Measurements from ENCODE around the gene CST1. TPM values are rescaled to one million over a fixed set of nuclear protein-coding genes. Genes with fewer than 3 reads are reported as not detected.
"Not testable (repeated sequence)": the region's sequence is repeated elsewhere in the genome, so short reads cannot be mapped to it uniquely, and the experiment has no call there.

Gene CST1, protein sequence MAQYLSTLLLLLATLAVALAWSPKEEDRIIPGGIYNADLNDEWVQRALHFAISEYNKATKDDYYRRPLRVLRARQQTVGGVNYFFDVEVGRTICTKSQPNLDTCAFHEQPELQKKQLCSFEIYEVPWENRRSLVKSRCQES
- not detected for total RNA-seq

DNA sequence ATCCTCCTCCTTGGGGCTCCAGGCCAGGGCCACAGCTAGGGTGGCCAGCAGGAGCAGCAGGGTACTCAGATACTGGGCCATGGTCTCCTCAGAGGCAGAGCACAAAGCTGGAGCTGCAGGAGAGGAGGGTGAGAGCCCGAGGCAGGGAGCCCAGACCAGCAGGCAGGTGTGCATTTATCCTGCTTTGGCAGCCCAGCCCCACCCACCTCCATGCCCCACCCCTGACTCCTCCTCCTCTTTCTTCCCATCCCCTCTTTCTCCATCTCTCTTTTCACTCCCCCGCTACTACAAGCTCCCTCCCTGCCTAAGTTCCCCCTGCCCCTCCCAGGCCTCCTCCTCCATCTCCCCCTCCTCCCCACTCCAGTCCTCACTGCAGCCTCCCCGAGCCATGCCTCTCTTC lies at the start of gene CST1:
CST1 (minus strand) TSS at position 150 of the 400 bp plus-strand sequence; CDS start at position 81, 69 bp downstream.
- CTCF ChIA-PET; H3K36me3 Mint-ChIP-seq (ENCODE audit: low read depth); H3K9me3 Mint-ChIP-seq; H3K4me3 Mint-ChIP-seq; DNase-seq; H3K4me1 Mint-ChIP-seq; POLR2A ChIA-PET; H3K27ac Mint-ChIP-seq; H3K27me3 Mint-ChIP-seq: not testable (repeated sequence)

DNA sequence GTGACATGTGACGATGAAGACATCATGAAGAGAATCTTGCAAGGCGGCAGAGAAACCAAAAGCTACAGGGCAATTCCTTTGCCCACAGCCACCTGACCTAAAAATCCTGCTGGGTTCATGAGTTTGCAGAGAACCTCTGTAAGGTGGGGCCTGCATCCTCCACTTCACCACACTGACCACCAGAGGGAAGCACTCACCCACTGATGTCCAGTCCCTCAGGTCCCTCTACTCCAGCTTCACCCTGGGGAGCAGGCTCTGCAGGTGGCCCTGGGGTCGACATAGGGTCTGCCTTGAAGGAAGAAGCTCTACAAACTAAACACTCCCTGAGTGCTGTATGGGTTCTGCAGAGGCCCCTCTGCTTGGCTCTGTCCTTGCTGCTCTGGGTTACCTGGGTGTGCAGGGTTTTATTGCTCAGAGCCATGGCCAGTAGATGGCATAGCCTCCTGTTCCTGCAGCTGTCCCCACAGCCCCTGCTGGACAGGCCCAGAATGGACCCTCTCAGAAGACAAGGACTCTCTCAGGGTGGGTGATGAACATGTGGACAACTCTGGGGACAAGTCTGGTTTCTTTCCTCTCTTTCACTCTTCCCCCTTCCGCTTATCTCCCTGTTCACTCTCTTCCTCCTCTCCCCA lies 48.6 kb upstream of the CST1 start:
- CTCF ChIA-PET; H3K9me3 Mint-ChIP-seq; H3K36me3 Mint-ChIP-seq (ENCODE audit: low read depth); H3K27ac Mint-ChIP-seq; H3K27me3 Mint-ChIP-seq; POLR2A ChIA-PET; H3K4me3 Mint-ChIP-seq; H3K4me1 Mint-ChIP-seq: not testable (repeated sequence)
- DNase-seq, result peak; percentile 55

DNA sequence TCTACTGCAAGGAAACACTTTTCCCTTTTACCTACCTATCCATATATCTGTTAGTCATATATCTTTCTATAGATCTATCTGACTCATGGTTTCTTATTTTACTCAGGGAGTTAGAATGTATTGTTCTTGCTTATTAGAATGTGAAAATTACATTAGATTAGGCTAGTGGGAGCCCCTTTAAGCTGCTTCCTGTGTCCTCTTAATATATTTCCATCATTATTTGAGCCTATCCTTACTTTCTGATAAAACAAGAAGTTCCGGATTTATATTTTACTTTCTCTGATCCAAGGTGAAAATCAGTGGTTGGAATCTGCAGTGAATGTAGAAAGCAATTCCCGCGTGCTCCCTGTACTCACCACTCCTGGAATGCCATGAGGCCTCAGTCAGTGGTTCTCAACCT lies 44.8 kb upstream of the CST1 start:
- H3K27ac Mint-ChIP-seq, result no peak overlapping the region
- DNase-seq, result no peak
- H3K36me3 Mint-ChIP-seq (ENCODE audit: low read depth), result no peaks in the 10 kb centered on the region
- H3K4me3 Mint-ChIP-seq, result no peak overlapping the region
- ChIA-PET POLR2A (no interaction called here), CTCF (no interaction called here)
- H3K4me1 Mint-ChIP-seq, result no peaks in the 10 kb centered on the region
- H3K27me3 Mint-ChIP-seq, result peaks cover 13% of the 10 kb centered on the region
- H3K9me3 Mint-ChIP-seq, result no peaks in the 10 kb centered on the region

DNA sequence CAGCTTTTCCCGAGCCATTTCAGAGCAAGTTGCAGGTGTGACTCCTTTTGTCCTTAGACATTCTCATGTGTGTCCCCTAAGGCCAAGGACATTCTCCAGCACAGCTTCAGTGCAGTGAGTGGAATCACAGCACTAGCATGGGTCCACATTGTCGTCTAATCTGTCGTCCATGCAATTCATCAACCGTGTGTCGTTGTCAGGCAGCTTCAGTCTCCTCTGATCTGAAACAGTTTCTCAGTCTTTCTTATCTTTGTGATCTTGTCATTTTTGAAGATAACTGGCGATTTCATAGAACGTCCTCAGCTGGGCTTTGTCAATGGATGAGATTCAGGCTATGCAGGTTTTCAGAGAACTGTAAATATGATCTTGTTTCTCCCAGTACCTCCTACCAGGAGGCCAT lies 44.1 kb upstream of the CST1 start:
- DNase-seq, result no peak
- no peaks in the 10 kb centered on the region for H3K4me1 Mint-ChIP-seq
- peaks cover 13% of the 10 kb centered on the region for H3K27me3 Mint-ChIP-seq
- H3K27ac Mint-ChIP-seq, result no peak overlapping the region
- ChIA-PET POLR2A (no interaction called here), CTCF (no interaction called here)
- no peak overlapping the region for H3K4me3 Mint-ChIP-seq
- H3K36me3 Mint-ChIP-seq (ENCODE audit: low read depth), result no peaks in the 10 kb centered on the region
- H3K9me3 Mint-ChIP-seq, result no peaks in the 10 kb centered on the region

DNA sequence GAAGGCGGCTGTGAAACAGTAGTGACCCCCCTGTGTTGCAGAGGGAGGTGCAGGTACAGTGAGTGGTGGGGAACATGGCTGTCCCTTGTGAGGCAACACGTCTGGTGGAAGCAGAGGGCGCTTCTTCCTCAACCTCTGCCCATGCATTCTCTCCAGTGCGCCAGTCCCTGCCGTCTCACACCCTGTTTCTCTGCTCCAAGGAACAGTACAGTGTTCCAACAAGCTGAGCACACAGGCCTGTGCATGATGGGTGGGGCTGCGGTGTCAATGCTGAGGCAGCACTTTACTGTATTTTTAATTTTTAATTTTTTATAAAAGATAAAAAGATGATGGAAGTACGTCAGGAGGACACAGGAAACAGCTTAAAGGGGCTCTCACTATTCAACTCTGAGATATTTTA lies 43.3 kb upstream of the CST1 start:
- no peaks in the 10 kb centered on the region for H3K4me1 Mint-ChIP-seq
- H3K4me3 Mint-ChIP-seq, result no peak overlapping the region
- no peaks in the 10 kb centered on the region for H3K36me3 Mint-ChIP-seq (ENCODE audit: low read depth)
- no peak for DNase-seq
- H3K9me3 Mint-ChIP-seq, result no peaks in the 10 kb centered on the region
- ChIA-PET CTCF (no interaction called here), POLR2A (no interaction called here)
- no peak overlapping the region for H3K27ac Mint-ChIP-seq
- H3K27me3 Mint-ChIP-seq, result peaks cover 16% of the 10 kb centered on the region

DNA sequence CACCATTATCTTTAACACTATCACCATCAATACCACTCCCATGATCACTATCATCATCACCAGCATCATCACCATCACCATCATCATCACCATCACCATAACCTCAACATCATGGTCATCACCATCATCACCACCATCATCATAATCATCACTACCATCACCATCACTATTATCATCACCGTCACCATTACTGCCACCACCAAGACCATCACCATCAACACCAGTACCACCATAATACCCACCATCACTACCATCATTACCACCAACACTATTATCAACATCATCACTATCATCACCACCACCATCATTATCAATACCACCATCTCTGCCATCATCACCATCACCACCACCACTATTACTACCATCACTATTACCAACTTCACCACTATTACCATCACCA lies 32.7 kb upstream of the CST1 start:
- Mint-ChIP-seq H3K4me3 (no peak overlapping the region), H3K9me3 (no peaks in the 10 kb centered on the region), H3K27me3 (peaks cover 3% of the 10 kb centered on the region), H3K27ac (no peak overlapping the region), H3K36me3 (ENCODE audit: low read depth) (no peaks in the 10 kb centered on the region), H3K4me1 (no peaks in the 10 kb centered on the region)
- CTCF ChIA-PET, result no interaction called here
- no peak for DNase-seq
- POLR2A ChIA-PET, result no interaction called here

DNA sequence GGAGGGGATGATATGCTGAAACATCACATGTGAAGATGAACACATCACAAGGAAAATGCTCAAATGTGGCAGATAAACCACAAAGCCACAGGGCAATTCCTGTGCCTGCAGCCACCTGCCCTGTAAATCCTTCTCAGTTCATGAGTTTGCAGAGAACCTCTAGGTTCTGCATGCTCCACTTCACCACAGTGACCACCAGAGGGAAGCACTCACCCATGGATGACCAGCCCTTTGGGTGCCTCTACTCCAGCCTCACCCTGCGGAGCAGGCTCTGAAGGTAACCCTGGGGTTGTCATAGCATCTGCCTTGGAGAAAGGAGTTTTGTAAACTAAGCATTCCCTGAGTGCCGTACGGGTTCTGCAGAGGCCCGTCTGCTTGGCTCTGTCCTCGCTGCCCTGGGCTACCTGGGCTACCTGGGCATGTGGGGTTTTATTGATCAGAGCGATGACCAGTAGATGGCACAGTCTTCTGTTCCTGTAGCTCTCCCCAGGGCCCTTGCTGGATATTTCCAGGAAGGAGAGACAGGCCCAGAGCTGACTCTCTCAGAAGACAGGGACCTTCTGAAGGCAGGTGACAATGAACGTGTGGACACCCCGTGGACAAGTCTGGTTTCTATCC lies 31.7 kb upstream of the CST1 start:
- DNase-seq, result no peak
- Mint-ChIP-seq H3K4me3 (no peak overlapping the region), H3K9me3 (no peaks in the 10 kb centered on the region), H3K27ac (no peak overlapping the region), H3K36me3 (ENCODE audit: low read depth) (no peaks in the 10 kb centered on the region), H3K4me1 (no peaks in the 10 kb centered on the region), H3K27me3 (peaks cover 3% of the 10 kb centered on the region)
- ChIA-PET POLR2A (no interaction called here), CTCF (no interaction called here)

DNA sequence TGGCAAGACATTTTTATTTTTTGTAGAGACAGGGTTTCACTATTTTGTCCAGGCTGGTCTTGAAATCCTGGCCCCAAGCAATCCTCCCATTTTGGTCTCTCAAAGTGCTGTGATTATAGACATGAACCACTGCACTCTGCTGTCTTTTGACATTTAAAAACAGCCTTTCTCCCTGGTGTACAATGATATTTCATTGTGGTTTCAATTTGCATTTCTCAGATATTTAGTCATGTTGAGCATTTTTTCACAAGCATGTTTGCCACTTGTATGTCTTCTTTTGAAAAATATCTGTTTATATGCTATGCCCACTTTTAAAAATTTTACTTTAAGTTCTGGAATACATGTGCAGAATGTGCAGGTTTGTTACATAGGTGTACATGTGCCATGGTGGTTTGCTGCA lies 27.9 kb upstream of the CST1 start:
- H3K9me3 Mint-ChIP-seq; POLR2A ChIA-PET; H3K4me1 Mint-ChIP-seq; DNase-seq; H3K27me3 Mint-ChIP-seq; H3K4me3 Mint-ChIP-seq; H3K36me3 Mint-ChIP-seq (ENCODE audit: low read depth); CTCF ChIA-PET; H3K27ac Mint-ChIP-seq: not testable (repeated sequence)

DNA sequence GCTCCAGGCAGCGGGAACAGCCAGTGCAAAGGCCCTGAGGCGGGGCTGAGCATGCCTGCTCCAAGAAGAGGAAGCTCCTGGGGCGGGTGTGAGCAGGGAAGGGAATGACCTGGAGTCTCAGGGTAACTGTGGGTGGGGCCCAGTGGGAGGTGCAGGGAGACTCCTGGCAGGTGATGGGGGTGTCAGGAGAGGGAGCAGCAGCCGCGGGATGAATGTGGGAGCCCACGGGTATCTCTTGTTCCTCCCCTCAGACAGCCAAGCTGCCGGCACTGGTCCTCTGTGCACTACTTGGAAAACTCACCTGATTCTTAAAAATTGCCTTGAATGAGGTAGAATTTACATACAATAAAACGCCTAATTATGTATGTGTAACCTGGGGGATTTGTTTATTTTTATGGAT lies 26.6 kb upstream of the CST1 start:
- H3K27ac Mint-ChIP-seq; POLR2A ChIA-PET; H3K4me1 Mint-ChIP-seq; H3K36me3 Mint-ChIP-seq (ENCODE audit: low read depth); H3K4me3 Mint-ChIP-seq; CTCF ChIA-PET; H3K9me3 Mint-ChIP-seq; DNase-seq; H3K27me3 Mint-ChIP-seq: not testable (repeated sequence)

DNA sequence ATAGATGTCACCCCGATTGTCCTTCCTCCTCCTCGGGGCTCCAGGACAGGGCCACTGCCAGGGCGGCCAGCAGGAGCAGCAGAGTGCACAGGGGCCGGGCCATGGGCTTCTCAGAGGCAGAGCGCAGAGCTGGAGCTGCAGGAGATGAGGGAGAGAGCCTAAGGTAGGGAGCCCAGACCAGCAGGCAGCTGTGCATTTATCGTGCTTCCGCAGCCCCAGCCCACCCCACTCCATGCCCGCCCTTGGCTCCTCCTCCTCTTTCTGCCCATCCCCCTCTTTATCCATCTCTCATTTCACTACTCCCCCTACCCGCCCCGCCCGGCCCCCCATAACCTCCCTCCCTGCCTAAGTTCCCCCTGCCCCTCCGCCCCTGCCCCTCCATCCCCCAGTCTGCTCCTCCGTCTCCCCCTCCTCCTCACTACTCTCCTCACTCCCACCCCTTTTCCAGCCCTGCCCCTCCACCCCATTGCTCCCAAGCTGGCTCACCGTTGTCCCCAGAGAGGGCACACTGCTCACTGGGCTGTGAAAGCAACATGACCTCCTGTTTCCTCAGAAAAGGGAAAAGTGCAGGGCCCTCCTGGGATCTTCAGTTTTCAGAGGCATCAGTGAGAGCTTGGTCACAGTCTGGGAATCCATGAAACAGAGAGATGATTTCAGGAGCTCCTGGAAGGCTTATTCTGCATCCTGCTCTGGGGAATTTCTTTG lies 25.5 kb upstream of the CST1 start:
- Mint-ChIP-seq H3K27me3 (peaks cover 3% of the 10 kb centered on the region), H3K9me3 (no peaks in the 10 kb centered on the region), H3K4me3 (no peak overlapping the region), H3K27ac (no peak overlapping the region), H3K4me1 (no peaks in the 10 kb centered on the region), H3K36me3 (ENCODE audit: low read depth) (no peaks in the 10 kb centered on the region)
- CTCF ChIA-PET, result no interaction called here
- DNase-seq, result no peak
- POLR2A ChIA-PET, result no interaction called here

DNA sequence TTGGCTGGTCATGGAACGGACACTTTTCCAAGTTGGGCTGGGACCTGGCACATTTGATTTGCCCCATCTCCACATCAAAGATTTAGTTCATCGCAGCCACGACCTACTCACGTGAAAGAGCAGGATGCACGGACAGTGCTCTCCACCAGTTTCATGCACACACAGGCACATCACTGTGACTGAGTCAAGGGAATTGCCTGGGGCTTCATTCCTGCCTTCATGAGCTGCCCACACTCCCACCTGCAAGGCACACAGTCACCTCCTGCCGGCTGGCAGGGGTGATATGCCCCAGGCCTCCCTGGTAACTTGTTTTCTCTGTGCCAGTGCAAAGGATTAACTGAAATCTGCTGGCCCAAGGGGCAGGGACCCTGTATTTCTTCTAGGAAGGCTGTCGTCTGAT lies 23.3 kb upstream of the CST1 start:
- Mint-ChIP-seq H3K9me3 (no peaks in the 10 kb centered on the region), H3K27me3 (no peaks in the 10 kb centered on the region), H3K27ac (no peak overlapping the region), H3K4me3 (no peak overlapping the region), H3K4me1 (no peaks in the 10 kb centered on the region), H3K36me3 (ENCODE audit: low read depth) (no peaks in the 10 kb centered on the region)
- ChIA-PET CTCF (no interaction called here), POLR2A (no interaction called here)
- DNase-seq, result no peak

DNA sequence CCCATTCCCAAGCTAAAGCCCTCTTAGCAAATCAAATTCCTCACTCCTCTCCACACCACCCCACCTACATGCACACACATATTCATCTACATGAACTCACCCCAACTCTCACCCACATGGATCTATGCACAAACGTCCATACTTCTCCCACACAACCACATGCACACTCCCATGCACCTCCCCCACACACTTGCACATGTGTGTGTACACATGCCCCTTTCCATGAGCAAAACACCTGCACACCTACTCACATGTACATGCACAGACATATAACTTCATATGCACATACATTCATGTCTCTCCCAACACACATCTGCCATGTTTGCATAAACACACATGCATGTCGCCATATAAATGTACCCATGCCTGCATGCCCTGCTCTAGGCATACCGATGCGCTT lies 22.8 kb upstream of the CST1 start:
- no peak overlapping the region for H3K4me3 Mint-ChIP-seq
- H3K4me1 Mint-ChIP-seq, result no peaks in the 10 kb centered on the region
- H3K27me3 Mint-ChIP-seq, result no peaks in the 10 kb centered on the region
- no peak overlapping the region for H3K27ac Mint-ChIP-seq
- H3K9me3 Mint-ChIP-seq, result no peaks in the 10 kb centered on the region
- DNase-seq, result no peak
- H3K36me3 Mint-ChIP-seq (ENCODE audit: low read depth), result no peaks in the 10 kb centered on the region
- ChIA-PET CTCF (no interaction called here), POLR2A (no interaction called here)

DNA sequence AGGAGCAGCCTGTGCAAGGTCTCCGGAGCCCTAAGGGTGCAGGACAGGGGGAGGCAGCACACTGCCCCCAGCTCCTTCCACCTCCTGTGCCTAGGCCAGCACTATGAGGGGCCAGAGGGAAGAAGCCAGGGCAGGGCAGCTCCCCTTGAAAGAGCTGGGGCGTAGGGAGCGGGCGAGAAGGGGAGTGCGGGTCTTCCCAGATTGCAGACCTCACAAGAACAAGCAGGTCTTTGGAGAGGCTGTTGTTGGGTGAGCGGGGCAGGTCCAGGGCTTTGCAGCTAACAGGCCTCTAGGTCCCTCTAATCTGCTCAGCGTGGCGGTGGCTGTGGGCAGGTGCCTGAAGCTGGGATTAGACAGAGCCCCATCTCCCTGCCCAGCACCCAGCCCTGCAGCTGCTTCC lies 22.4 kb upstream of the CST1 start:
- H3K27ac Mint-ChIP-seq, result no peak overlapping the region
- no peaks in the 10 kb centered on the region for H3K36me3 Mint-ChIP-seq (ENCODE audit: low read depth)
- CTCF ChIA-PET, result no interaction called here
- H3K9me3 Mint-ChIP-seq, result no peaks in the 10 kb centered on the region
- no peak for DNase-seq
- no peaks in the 10 kb centered on the region for H3K27me3 Mint-ChIP-seq
- POLR2A ChIA-PET, result no interaction called here
- H3K4me3 Mint-ChIP-seq, result no peak overlapping the region
- H3K4me1 Mint-ChIP-seq, result no peaks in the 10 kb centered on the region

DNA sequence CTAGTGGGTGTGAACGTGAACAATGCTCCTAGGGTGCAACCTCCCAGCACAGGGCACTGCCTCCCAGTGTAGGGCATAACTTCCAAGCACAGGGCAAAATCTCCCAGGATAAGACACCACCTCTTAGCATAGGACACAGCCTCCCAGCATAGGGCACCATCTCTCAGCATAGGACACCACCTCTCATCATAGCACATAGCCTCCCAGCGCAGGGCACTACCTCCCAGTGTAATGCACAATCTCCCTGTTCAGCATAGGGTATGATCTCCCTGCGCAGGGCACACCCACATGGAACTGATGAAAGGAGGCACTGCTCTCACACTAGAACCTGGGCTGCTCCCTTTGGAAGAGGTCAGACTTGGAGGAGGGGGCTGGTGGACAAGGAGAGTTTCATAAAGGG lies 21.3 kb upstream of the CST1 start:
- no peaks in the 10 kb centered on the region for H3K4me1 Mint-ChIP-seq
- POLR2A ChIA-PET, result no interaction called here
- H3K27ac Mint-ChIP-seq, result no peak overlapping the region
- DNase-seq, result no peak
- no peaks in the 10 kb centered on the region for H3K9me3 Mint-ChIP-seq
- no peaks in the 10 kb centered on the region for H3K36me3 Mint-ChIP-seq (ENCODE audit: low read depth)
- no peaks in the 10 kb centered on the region for H3K27me3 Mint-ChIP-seq
- CTCF ChIA-PET, result no interaction called here
- no peak overlapping the region for H3K4me3 Mint-ChIP-seq

Measured in activated CD4-positive, alpha-beta T cell treated with anti-CD3 and anti-CD28 coated beads, Interleukin-2, amount 10 ng/mL, durations not matched to agents 7 days and 5 days (primary cell).